OCI-LY7 (cell line): ENCODE data around the gene FMC1. TPM values are rescaled to one million over a fixed set of nuclear protein-coding genes. Genes with fewer than 3 reads are reported as not detected.

Source experiments
- BruUV-seq: library from RNA; stranded (reverse); fragments of 400-500 nt; replicated peaks from 2 replicates; lab custom pipeline; 2021; lab: Mats Ljungman, UMichigan
- CTCF ChIA-PET: fragments of 300-600 bp; sonication (Branson Sonifier 250); formaldehyde crosslinking; loops from one replicate; lab custom pipeline; 2022; ENCODE audit warnings: antibody characterized with exemption; ENCODE audit not compliant: unreplicated experiment; lab: Charles Lee
- POLR2A ChIA-PET: fragments of 300-600 bp; sonication (Branson Sonifier 250); formaldehyde crosslinking; loops from one replicate; lab custom pipeline; 2022; ENCODE audit warnings: antibody characterized with exemption; lab: Charles Lee
- DNase-seq: peaks from one replicate; pipeline ENCODE4 v3.0.0-alpha.2; 2015; ENCODE audit warnings: low spot score
- H2AFZ ChIP-seq: fragments of 200-600 bp; sonication (generic), shearing (Covaris generic); 2 replicates; pipeline ENCODE4 v1.6.1; 2014; ENCODE audit warnings: mild to moderate bottlenecking, antibody characterized with exemption, low read length, moderate library complexity
- H3K27ac ChIP-seq: fragments of 200-600 bp; sonication (generic); 2 replicates; pipeline ENCODE4 v1.5.1; 2014; ENCODE audit warnings: mixed run types, low read depth, mild to moderate bottlenecking, moderate library complexity, low read length, inconsistent platforms; ENCODE audit not compliant: poor library complexity, severe bottlenecking
- H3K36me3 ChIP-seq: fragments of 200-600 bp; sonication (generic); 2 replicates; pipeline ENCODE4 v1.6.1; 2014; ENCODE audit warnings: mild to moderate bottlenecking, antibody characterized with exemption, low read length, moderate library complexity, mixed read lengths; ENCODE audit not compliant: insufficient read depth
- H3K4me1 ChIP-seq: fragments of 200-600 bp; sonication (generic); 2 replicates; pipeline ENCODE4 v1.5.1; 2014; ENCODE audit warnings: mild to moderate bottlenecking, low read length; ENCODE audit not compliant: insufficient read depth, poor library complexity, severe bottlenecking
- H3K4me2 ChIP-seq: fragments of 200-600 bp; sonication (generic); 2 replicates; pipeline ENCODE4 v1.6.1; 2014; ENCODE audit warnings: mild to moderate bottlenecking, low read length
- H3K4me3 ChIP-seq: fragments of 200-600 bp; sonication (generic); 2 replicates; pipeline ENCODE4 v1.5.1; 2014; ENCODE audit warnings: mild to moderate bottlenecking, low read depth, low read length; ENCODE audit not compliant: poor library complexity, severe bottlenecking
- H3K79me2 ChIP-seq: fragments of 200-600 bp; sonication (generic); 2 replicates; pipeline ENCODE4 v1.6.1; 2016; ENCODE audit warnings: low read depth, mild to moderate bottlenecking, low read length, moderate library complexity, mixed read lengths; ENCODE audit not compliant: insufficient read depth
- H3K9me2 ChIP-seq: fragments of 200-600 bp; sonication (generic); 2 replicates; pipeline ENCODE4 v1.6.1; 2016; ENCODE audit warnings: mild to moderate bottlenecking, low read length, mixed read lengths; ENCODE audit not compliant: insufficient read depth
- H3K9me3 ChIP-seq: fragments of 200-600 bp; sonication (generic); 2 replicates; pipeline ENCODE4 v1.6.1; 2014; ENCODE audit warnings: mild to moderate bottlenecking, mixed run types, low read length, mixed read lengths
- H4K20me1 ChIP-seq: fragments of 200-600 bp; sonication (generic); 2 replicates; pipeline ENCODE4 v1.6.1; 2014; ENCODE audit warnings: mild to moderate bottlenecking, antibody characterized with exemption, low read length, moderate library complexity, mixed read lengths; ENCODE audit not compliant: insufficient read depth
- CTCF ChIP-seq: fragments of 200-600 bp; sonication (generic); conservative IDR thresholded peaks from 2 replicates; pipeline ENCODE4 v1.5.1; 2014; ENCODE audit warnings: mild to moderate bottlenecking, antibody characterized with exemption, low read length, moderate library complexity, mixed read lengths
- EZH2phosphoT487 ChIP-seq: fragments of 200-600 bp; sonication (generic); IDR thresholded peaks from 2 replicates; pipeline ENCODE4 v1.6.1; 2018; ENCODE audit warnings: low read depth, borderline replicate concordance, mild to moderate bottlenecking, mixed run types, antibody characterized with exemption, low read length, moderate library complexity, mixed read lengths
- intact Hi-C: fragments of 100-400 bp; cut with micrococcal nuclease; formaldehyde crosslinking; loops from one replicate; pipeline ENCODE4 v1.10.0; 2022; ENCODE audit not compliant: unreplicated experiment
- total RNA-seq, 2 experiments: library from RNA; depleted of rRNA in 1 of 2; stranded (reverse); fragments of >200 nt in 1 of 2; shearing (Covaris generic) in 1 of 2; gene quantifications; 2 replicates each; pipeline ENCODE4 v1.2.3, GENCODE V29; 2014 to 2022

Gene FMC1
- total RNA-seq, 2 experiments from 2014 or later = 15.1 to 19.5 TPM

GRCh38 chr7:139382439-139382838 is 41.3 kb downstream of the FMC1 start:
- intact Hi-C loops = no loop called here
- POLR2A ChIA-PET = interaction anchor here (1.4 kb wide), 2 partner anchors 11 to 19 kb away, joined by 3 to 6 read pairs; no protein-coding TSS in a partner anchor
- H3K36me3 ChIP-seq = peaks cover 86% of the 10 kb centered on the region
- H3K9me2 ChIP-seq = no peaks in the 10 kb centered on the region
- CTCF ChIA-PET = no interaction called here
- peaks cover 12% of the 10 kb centered on the region for H4K20me1 ChIP-seq
- H3K79me2 ChIP-seq = peaks cover 64% of the 10 kb centered on the region
- DNase-seq = no peak
- no peak for TF ChIP-seq CTCF
- TF ChIP-seq EZH2phosphoT487 = no peak
- H2AFZ ChIP-seq = no peak overlapping the region
- H3K4me3 ChIP-seq = no peak overlapping the region
- no peaks in the 10 kb centered on the region for H3K4me1 ChIP-seq
- no peaks in the 10 kb centered on the region for H3K9me3 ChIP-seq
- no peak overlapping the region for H3K27ac ChIP-seq
- H3K4me2 ChIP-seq = no peak overlapping the region
- no TSS peak for BruUV-seq

GRCh38 chr7:139384611-139385010 is 43.5 kb downstream of the FMC1 start:
- Histone ChIP-seq H3K36me3 (peaks cover 88% of the 10 kb centered on the region), H3K27ac (no peak overlapping the region), H3K79me2 (peaks cover 73% of the 10 kb centered on the region), H3K9me2 (no peaks in the 10 kb centered on the region), H3K4me1 (no peaks in the 10 kb centered on the region), H3K9me3 (no peaks in the 10 kb centered on the region), H3K4me3 (no peak overlapping the region), H4K20me1 (peaks cover 11% of the 10 kb centered on the region), H2AFZ (no peak overlapping the region), H3K4me2 (no peak overlapping the region)
- TF ChIP-seq EZH2phosphoT487 (no peak), CTCF (no peak)
- ChIA-PET POLR2A (interaction anchor here (0.7 to 0.8 kb wide), 2 partner anchors 8 to 290 kb away, joined by 3 to 4 read pairs; no protein-coding TSS in a partner anchor), CTCF (no interaction called here)
- intact Hi-C loops = no loop called here
- no TSS peak for BruUV-seq
- DNase-seq = no peak

- CTCF ChIA-PET = no interaction called here
- H3K4me1 ChIP-seq = no peaks in the 10 kb centered on the region
- H3K9me2 ChIP-seq = no peaks in the 10 kb centered on the region
- DNase-seq = no peak
- BruUV-seq = no TSS peak
- peaks cover 87% of the 10 kb centered on the region for H3K36me3 ChIP-seq
- POLR2A ChIA-PET = interaction anchor here (0.6 to 1.4 kb wide), 2 partner anchors 8 to 20 kb away, joined by 3 to 4 read pairs; no protein-coding TSS in a partner anchor
- H3K9me3 ChIP-seq = no peaks in the 10 kb centered on the region
- intact Hi-C loops = no loop called here
- no peak overlapping the region for H3K4me2 ChIP-seq
- TF ChIP-seq CTCF (no peak), EZH2phosphoT487 (no peak)
- no peak overlapping the region for H3K4me3 ChIP-seq
- peaks cover 85% of the 10 kb centered on the region for H3K79me2 ChIP-seq
- H4K20me1 ChIP-seq = peaks cover 11% of the 10 kb centered on the region
- no peak overlapping the region for H3K27ac ChIP-seq
- no peak overlapping the region for H2AFZ ChIP-seq
Measured at GRCh38 chr7:139387594-139387993, 46.5 kb downstream of the FMC1 start.
